ENCODE measurements around the gene SPPL3.

Gene SPPL3

DNA sequence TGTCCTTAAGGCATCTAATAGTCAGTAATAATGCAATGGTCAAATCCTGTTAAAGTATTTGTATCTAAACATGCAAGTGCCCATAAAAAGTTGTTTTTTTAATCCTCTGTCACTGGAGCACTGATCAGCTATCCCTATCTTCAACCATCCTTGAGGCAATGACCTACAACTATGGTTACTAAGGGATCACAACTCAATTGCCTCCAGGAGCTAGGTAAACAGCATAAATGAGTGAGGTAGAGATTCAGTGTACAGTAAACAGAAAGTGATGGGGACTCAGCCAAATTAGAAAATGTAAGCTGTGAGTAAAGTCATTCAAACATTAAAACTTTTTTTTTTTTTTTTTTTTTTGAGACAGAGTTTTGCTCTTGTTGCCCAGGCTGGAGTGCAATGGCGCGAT is 18.6 kb downstream of the SPPL3 start:
- no peaks in the 10 kb centered on the region for H3K9me2 ChIP-seq (replicated peaks; ENCODE audit: insufficient read depth, low read length)
- H3K4me3 ChIP-seq (ENCODE audit: insufficient read depth, low read length, poor library complexity, severe bottlenecking), result no peak overlapping the region
- H3K36me3 ChIP-seq (ENCODE audit: low read length), result no peaks in the 10 kb centered on the region
- H2AFZ ChIP-seq (ENCODE audit: low read depth, low read length, severe bottlenecking), result no peak overlapping the region
- TF ChIP-seq EZH2phosphoT487 (conservative IDR thresholded peaks at IDR 0.05; ENCODE audit: low read length), result no peak
- TF ChIP-seq, protein P1, sequence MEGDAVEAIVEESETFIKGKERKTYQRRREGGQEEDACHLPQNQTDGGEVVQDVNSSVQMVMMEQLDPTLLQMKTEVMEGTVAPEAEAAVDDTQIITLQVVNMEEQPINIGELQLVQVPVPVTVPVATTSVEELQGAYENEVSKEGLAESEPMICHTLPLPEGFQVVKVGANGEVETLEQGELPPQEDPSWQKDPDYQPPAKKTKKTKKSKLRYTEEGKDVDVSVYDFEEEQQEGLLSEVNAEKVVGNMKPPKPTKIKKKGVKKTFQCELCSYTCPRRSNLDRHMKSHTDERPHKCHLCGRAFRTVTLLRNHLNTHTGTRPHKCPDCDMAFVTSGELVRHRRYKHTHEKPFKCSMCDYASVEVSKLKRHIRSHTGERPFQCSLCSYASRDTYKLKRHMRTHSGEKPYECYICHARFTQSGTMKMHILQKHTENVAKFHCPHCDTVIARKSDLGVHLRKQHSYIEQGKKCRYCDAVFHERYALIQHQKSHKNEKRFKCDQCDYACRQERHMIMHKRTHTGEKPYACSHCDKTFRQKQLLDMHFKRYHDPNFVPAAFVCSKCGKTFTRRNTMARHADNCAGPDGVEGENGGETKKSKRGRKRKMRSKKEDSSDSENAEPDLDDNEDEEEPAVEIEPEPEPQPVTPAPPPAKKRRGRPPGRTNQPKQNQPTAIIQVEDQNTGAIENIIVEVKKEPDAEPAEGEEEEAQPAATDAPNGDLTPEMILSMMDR (IDR thresholded peaks at IDR 0.05; ENCODE audit: insufficient read depth, low read length, poor library complexity, severe bottlenecking), result no peak
- H4K20me1 ChIP-seq (ENCODE audit: low read depth, low read length), result no peaks in the 10 kb centered on the region; the same call in 1 of the 2 replicates
- H3K27me3 ChIP-seq (ENCODE audit: low read length), result no peaks in the 10 kb centered on the region
- H3K4me2 ChIP-seq (ENCODE audit: low read depth, low read length, poor library complexity, severe bottlenecking), result no peak overlapping the region
- H3F3A ChIP-seq (ENCODE audit: insufficient read depth), result peaks cover 22% of the 10 kb centered on the region
- H3K9me3 ChIP-seq (ENCODE audit: insufficient read depth, low read length), result no peaks in the 10 kb centered on the region
- H3K79me2 ChIP-seq (ENCODE audit: insufficient read depth, low read length), result peaks cover 86% of the 10 kb centered on the region
- H3K27ac ChIP-seq (ENCODE audit: low read depth, low read length), result peak overlapping the region; percentile 63; the same call in 1 of the 2 replicates
- H3K9ac ChIP-seq (ENCODE audit: low read length), result no peak overlapping the region

DNA sequence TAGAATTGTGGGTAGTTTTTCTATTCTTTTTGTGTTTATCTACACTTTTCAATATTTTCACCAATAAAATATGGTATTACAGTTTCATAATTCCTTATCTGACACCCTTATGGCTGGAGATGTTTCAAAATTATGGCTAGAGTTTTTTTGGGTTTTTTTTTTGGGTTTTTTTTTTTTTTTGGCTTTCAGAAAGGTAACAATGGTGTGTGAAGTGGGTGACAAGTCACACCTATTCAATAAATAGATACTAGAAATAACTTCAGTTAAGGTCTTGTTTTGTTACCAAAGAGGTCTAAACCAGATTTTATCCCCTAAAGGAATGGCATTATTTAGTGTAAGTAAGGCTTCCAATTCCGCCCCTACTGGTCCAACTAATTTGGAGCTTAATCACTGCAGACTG is 19.5 kb downstream of the SPPL3 start:
- Histone ChIP-seq H3K27me3 (ENCODE audit: low read length) (no peaks in the 10 kb centered on the region), H3K9me3 (ENCODE audit: insufficient read depth, low read length) (no peaks in the 10 kb centered on the region), H3K79me2 (ENCODE audit: insufficient read depth, low read length) (peaks cover 90% of the 10 kb centered on the region), H3K4me3 (ENCODE audit: insufficient read depth, low read length, poor library complexity, severe bottlenecking) (no peak overlapping the region), H2AFZ (ENCODE audit: low read depth, low read length, severe bottlenecking) (no peak overlapping the region), H3K9ac (ENCODE audit: low read length) (no peak overlapping the region), H4K20me1 (ENCODE audit: low read depth, low read length) (peaks cover 5% of the 10 kb centered on the region; the same call in 1 of the 2 replicates), H3K27ac (ENCODE audit: low read depth, low read length) (no peak overlapping the region), H3K4me2 (ENCODE audit: low read depth, low read length, poor library complexity, severe bottlenecking) (no peak overlapping the region), H3K9me2 (replicated peaks; ENCODE audit: insufficient read depth, low read length) (no peaks in the 10 kb centered on the region), H3F3A (ENCODE audit: insufficient read depth) (peaks cover 22% of the 10 kb centered on the region), H3K36me3 (ENCODE audit: low read length) (no peaks in the 10 kb centered on the region)
- TF ChIP-seq, protein P1 (IDR thresholded peaks at IDR 0.05; ENCODE audit: insufficient read depth, low read length, poor library complexity, severe bottlenecking), result no peak
- TF ChIP-seq EZH2phosphoT487 (conservative IDR thresholded peaks at IDR 0.05; ENCODE audit: low read length), result no peak

- H3K79me2 ChIP-seq (ENCODE audit: insufficient read depth, low read length), result peaks cover 78% of the 10 kb centered on the region
- H2AFZ ChIP-seq (ENCODE audit: low read depth, low read length, severe bottlenecking), result no peak overlapping the region
- no peaks in the 10 kb centered on the region for H3K9me3 ChIP-seq (ENCODE audit: insufficient read depth, low read length)
- no peaks in the 10 kb centered on the region for H3K9me2 ChIP-seq (replicated peaks; ENCODE audit: insufficient read depth, low read length)
- H3K9ac ChIP-seq (ENCODE audit: low read length), result no peak overlapping the region
- H4K20me1 ChIP-seq (ENCODE audit: low read depth, low read length), result peaks cover 12% of the 10 kb centered on the region
- peaks cover 9% of the 10 kb centered on the region; the same call in 1 of the 2 replicates for H3F3A ChIP-seq (ENCODE audit: insufficient read depth)
- H3K4me2 ChIP-seq (ENCODE audit: low read depth, low read length, poor library complexity, severe bottlenecking), result no peak overlapping the region
- H3K27ac ChIP-seq (ENCODE audit: low read depth, low read length), result no peak overlapping the region
- no peaks in the 10 kb centered on the region for H3K27me3 ChIP-seq (ENCODE audit: low read length)
- H3K4me3 ChIP-seq (ENCODE audit: insufficient read depth, low read length, poor library complexity, severe bottlenecking), result no peak overlapping the region
- TF ChIP-seq, protein P1 (IDR thresholded peaks at IDR 0.05; ENCODE audit: insufficient read depth, low read length, poor library complexity, severe bottlenecking), result no peak
- TF ChIP-seq EZH2phosphoT487 (conservative IDR thresholded peaks at IDR 0.05; ENCODE audit: low read length), result no peak
- no peaks in the 10 kb centered on the region for H3K36me3 ChIP-seq (ENCODE audit: low read length)
Observed at GRCh38 chr12:120882055-120882555, 22.1 kb downstream of the SPPL3 start.
